ENCODE results near the gene SLC14A1. TPM values are rescaled to one million over a fixed set of nuclear protein-coding genes. Genes with fewer than 3 reads are reported as not detected.

The SLC14A1 gene
- total and polyA plus RNA-seq, 2 of the 4 experiments (the other 2 are of a cell fraction) = 20.5 to 31.9 TPM

GRCh38 chr18:45726603-45727002 lies 2.6 kb downstream of the SLC14A1 start:
- Histone ChIP-seq H3K4me3 (ENCODE audit: insufficient read depth, low read depth, low read length) (no peak overlapping the region), H3K4me2 (ENCODE audit: low read depth, low read length) (no peak overlapping the region), H3K14ac (replicated peaks; ENCODE audit: low read depth, low read length) (peak overlapping the region; percentile 36), H2BK5ac (ENCODE audit: low read depth, low read length, poor library complexity, severe bottlenecking) (peak overlapping the region; percentile 10), H2BK20ac (ENCODE audit: low read depth, low read length) (peak overlapping the region; percentile 87), H3K9ac (ENCODE audit: low read depth, low read length) (no peak overlapping the region), H2AK9ac (replicated peaks; ENCODE audit: low read depth, low read length, poor library complexity) (no peak overlapping the region), H3K56ac (ENCODE audit: extremely low read depth, insufficient read depth, low read length) (no peak overlapping the region), H3K27ac (ENCODE audit: insufficient read depth, low read length) (peak overlapping the region; percentile 10; the same call in 1 of the 2 replicates), H2BK15ac (ENCODE audit: low read depth, low read length) (peak overlapping the region; percentile 71; the same call in 1 of the 3 replicates), H2AFZ (replicated peaks; ENCODE audit: low read length, poor library complexity) (peak overlapping the region; percentile 28), H2AK5ac (ENCODE audit: low read depth, low read length) (peak overlapping the region; percentile 83; the same call in 1 of the 2 replicates), H4K20me1 (ENCODE audit: insufficient read depth, low read length) (no peaks in the 10 kb centered on the region), H3K4ac (ENCODE audit: low read depth, low read length) (peak overlapping the region; percentile 83), H3K9me1 (ENCODE audit: insufficient read depth, low read length) (peaks cover 15% of the 10 kb centered on the region), H3K18ac (ENCODE audit: low read depth, low read length) (peak overlapping the region; percentile 24; the same call in 1 of the 2 replicates), H2BK120ac (ENCODE audit: low read depth, low read length) (peak overlapping the region; percentile 84), H4K5ac (ENCODE audit: low read depth, low read length) (peak overlapping the region; percentile 1; the same call in 1 of the 2 replicates), H4K8ac (ENCODE audit: low read depth in 2 of 2, low read length in 2 of 2) (peak overlapping the region in 1 of 2 experiments; percentile 71; a peak in 2 of 4 replicates), H3K36me3 (ENCODE audit: control insufficient read depth, insufficient read depth, low read length) (no peaks in the 10 kb centered on the region), H3K23ac (ENCODE audit: low read depth, low read length) (no peak overlapping the region; the same call in 1 of the 2 replicates), H3K9me3 (ENCODE audit: control insufficient read depth, insufficient read depth, low read length) (no peaks in the 10 kb centered on the region), H3K27me3 (ENCODE audit: control insufficient read depth, insufficient read depth, low read length) (no peaks in the 10 kb centered on the region), H3K79me1 (ENCODE audit: low read depth in 1 of 2, low read length in 2 of 2) (peaks cover 0 to 7% of the 10 kb centered on the region in 2 experiments; a peak in 1 of 4 replicates), H3K4me1 (ENCODE audit: control insufficient read depth, insufficient read depth, low read length) (peaks cover 19% of the 10 kb centered on the region), H4K91ac (ENCODE audit: insufficient read depth, low read depth, low read length) (peak overlapping the region; percentile 65)
- ATAC-seq (ENCODE audit: low read depth) (no peak), DNase-seq (peak; percentile 39)
- no TSS peak for BruUV-seq (replicated peaks)
- no peak for TF ChIP-seq POLR2A (IDR thresholded peaks at IDR 0.05; ENCODE audit: low read depth, low read length)
- no peak for TF ChIP-seq USF2 (IDR thresholded peaks at IDR 0.05; ENCODE audit: low read depth, low read length)
- TF ChIP-seq CEBPB (IDR thresholded peaks at IDR 0.05; ENCODE audit: low read depth, low read length) = no peak
- no peak for TF ChIP-seq NFE2L2 (IDR thresholded peaks at IDR 0.05; ENCODE audit: low read depth, low read length)
- no peak for TF ChIP-seq MXI1 (IDR thresholded peaks at IDR 0.05; ENCODE audit: borderline replicate concordance, low read depth, low read length)
- TF ChIP-seq RFX5 (IDR thresholded peaks at IDR 0.05; ENCODE audit: low read depth, low read length) = no peak
- TF ChIP-seq RAD21 (IDR thresholded peaks at IDR 0.05; ENCODE audit: low read length) = no peak
- TF ChIP-seq MAZ (IDR thresholded peaks at IDR 0.05; ENCODE audit: borderline replicate concordance, low read depth, low read length) = no peak
- no peak for TF ChIP-seq FOS (IDR thresholded peaks at IDR 0.05; ENCODE audit: low read depth, low read length)
- no peak for TF ChIP-seq CHD1 (IDR thresholded peaks at IDR 0.05; ENCODE audit: low read depth, low read length)
- no peak for TF ChIP-seq SMC3 (IDR thresholded peaks at IDR 0.05; ENCODE audit: low read depth, low read length)
- TF ChIP-seq, protein P1, sequence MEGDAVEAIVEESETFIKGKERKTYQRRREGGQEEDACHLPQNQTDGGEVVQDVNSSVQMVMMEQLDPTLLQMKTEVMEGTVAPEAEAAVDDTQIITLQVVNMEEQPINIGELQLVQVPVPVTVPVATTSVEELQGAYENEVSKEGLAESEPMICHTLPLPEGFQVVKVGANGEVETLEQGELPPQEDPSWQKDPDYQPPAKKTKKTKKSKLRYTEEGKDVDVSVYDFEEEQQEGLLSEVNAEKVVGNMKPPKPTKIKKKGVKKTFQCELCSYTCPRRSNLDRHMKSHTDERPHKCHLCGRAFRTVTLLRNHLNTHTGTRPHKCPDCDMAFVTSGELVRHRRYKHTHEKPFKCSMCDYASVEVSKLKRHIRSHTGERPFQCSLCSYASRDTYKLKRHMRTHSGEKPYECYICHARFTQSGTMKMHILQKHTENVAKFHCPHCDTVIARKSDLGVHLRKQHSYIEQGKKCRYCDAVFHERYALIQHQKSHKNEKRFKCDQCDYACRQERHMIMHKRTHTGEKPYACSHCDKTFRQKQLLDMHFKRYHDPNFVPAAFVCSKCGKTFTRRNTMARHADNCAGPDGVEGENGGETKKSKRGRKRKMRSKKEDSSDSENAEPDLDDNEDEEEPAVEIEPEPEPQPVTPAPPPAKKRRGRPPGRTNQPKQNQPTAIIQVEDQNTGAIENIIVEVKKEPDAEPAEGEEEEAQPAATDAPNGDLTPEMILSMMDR (conservative IDR thresholded peaks at IDR 0.05; ENCODE audit: low read depth, low read length) = no peak
- TF ChIP-seq, protein P2, sequence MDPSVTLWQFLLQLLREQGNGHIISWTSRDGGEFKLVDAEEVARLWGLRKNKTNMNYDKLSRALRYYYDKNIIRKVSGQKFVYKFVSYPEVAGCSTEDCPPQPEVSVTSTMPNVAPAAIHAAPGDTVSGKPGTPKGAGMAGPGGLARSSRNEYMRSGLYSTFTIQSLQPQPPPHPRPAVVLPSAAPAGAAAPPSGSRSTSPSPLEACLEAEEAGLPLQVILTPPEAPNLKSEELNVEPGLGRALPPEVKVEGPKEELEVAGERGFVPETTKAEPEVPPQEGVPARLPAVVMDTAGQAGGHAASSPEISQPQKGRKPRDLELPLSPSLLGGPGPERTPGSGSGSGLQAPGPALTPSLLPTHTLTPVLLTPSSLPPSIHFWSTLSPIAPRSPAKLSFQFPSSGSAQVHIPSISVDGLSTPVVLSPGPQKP (IDR thresholded peaks at IDR 0.05; ENCODE audit: borderline replicate concordance, low read depth, low read length) = no peak
- WGBS, 2 experiments (ENCODE audit: extremely low coverage in 2 of 2, insufficient read length in 1 of 2) = no CpG with 5 or more reads among the region's 3 CpGs
- ChIA-PET CTCF (interaction anchor here (0.7 kb wide), 1 partner anchor 35 kb away, joined by 3 read pairs; no protein-coding TSS in a partner anchor), POLR2A (ENCODE audit: unreplicated experiment) (no interaction called here)
- intact Hi-C loops (cut with micrococcal nuclease) (no loop called here), dilution Hi-C loops (cut with HindIII; ENCODE audit: low sequenced_read_pairs, unreplicated experiment) (no loop called here), in situ Hi-C loops (cut with MboI; ENCODE audit: low sequenced_read_pairs) (no loop called here)
